Measurements from ENCODE around the gene NCAPD3. TPM values are rescaled to one million over a fixed set of nuclear protein-coding genes. Genes with fewer than 3 reads are reported as not detected.
"Not testable (repeated sequence)": the region's sequence is repeated elsewhere in the genome, so short reads cannot be mapped to it uniquely, and the experiment has no call there.

Gene NCAPD3
- total and polyA plus RNA-seq, 4 donors = 3.9 to 14.0 (median 10.0) TPM

- no peaks in the 10 kb centered on the region for H3K27me3 ChIP-seq (ENCODE audit: control insufficient read depth in 1 of 2, insufficient read depth in 2 of 2, low read length in 1 of 2)
- H3K4me3 ChIP-seq (ENCODE audit: low read length in 2 of 2) = no peak overlapping the region
- no peaks in the 10 kb centered on the region for H3K4me1 ChIP-seq (ENCODE audit: control insufficient read depth in 1 of 2, insufficient read depth in 2 of 2, low read length in 2 of 2)
- no peaks in the 10 kb centered on the region for H3K9me3 ChIP-seq (ENCODE audit: control insufficient read depth, low read length)
- peaks cover 5% of the 10 kb centered on the region in 2 donors for H3K36me3 ChIP-seq (ENCODE audit: control insufficient read depth in 1 of 2, insufficient read depth in 2 of 2, low read length in 1 of 2)
- intact Hi-C loops (cut with DNase I) = no loop called here
- DNase-seq (no peak), ATAC-seq (ENCODE audit: low FRiP score) (no peak)
- no peak overlapping the region for H3K27ac ChIP-seq (ENCODE audit: low read depth in 1 of 2, low read length in 2 of 2)
- 96% methylated on average over 6 of the region's 6 CpGs for WGBS, 2 donors
Observed at GRCh38 chr11:134200688-134201087, 23.1 kb downstream of the NCAPD3 start.

GRCh38 chr11:134199531-134199930 lies 24.2 kb downstream of the NCAPD3 start:
- intact Hi-C loops (cut with DNase I) = no loop called here
- H3K27ac ChIP-seq (ENCODE audit: low read depth in 1 of 2, low read length in 2 of 2) = no peak overlapping the region
- 94 to 97% methylated on average over 9 of the region's 9 CpGs for WGBS, 2 donors

GRCh38 chr11:134196756-134197155 lies 27.0 kb downstream of the NCAPD3 start:
- WGBS, 2 donors = 92 to 93% methylated on average over 4 of the region's 4 CpGs
- H3K27me3 ChIP-seq (ENCODE audit: control insufficient read depth in 1 of 2, insufficient read depth in 2 of 2, low read length in 1 of 2) = no peaks in the 10 kb centered on the region
- no peak overlapping the region for H3K4me3 ChIP-seq (ENCODE audit: low read length in 2 of 2)
- no peak overlapping the region for H3K27ac ChIP-seq (ENCODE audit: low read depth in 1 of 2, low read length in 2 of 2)
- ATAC-seq (ENCODE audit: low FRiP score) = no peak
- DNase-seq = no peak
- intact Hi-C loops (cut with DNase I) = no loop called here
- peaks cover 0 to 2% of the 10 kb centered on the region in 2 donors for H3K36me3 ChIP-seq (ENCODE audit: control insufficient read depth in 1 of 2, insufficient read depth in 2 of 2, low read length in 1 of 2)
- no peaks in the 10 kb centered on the region for H3K9me3 ChIP-seq (ENCODE audit: control insufficient read depth, low read length)
- H3K4me1 ChIP-seq (ENCODE audit: control insufficient read depth in 1 of 2, insufficient read depth in 2 of 2, low read length in 2 of 2) = no peaks in the 10 kb centered on the region

More at GRCh38 chr11:134199531-134199930, 24.2 kb downstream of the NCAPD3 start:
- no peak overlapping the region for H3K4me3 ChIP-seq (ENCODE audit: low read length in 2 of 2)
- H3K27me3 ChIP-seq (ENCODE audit: control insufficient read depth in 1 of 2, insufficient read depth in 2 of 2, low read length in 1 of 2) = no peaks in the 10 kb centered on the region
- no peaks in the 10 kb centered on the region for H3K4me1 ChIP-seq (ENCODE audit: control insufficient read depth in 1 of 2, insufficient read depth in 2 of 2, low read length in 2 of 2)
- no peak for ATAC-seq (ENCODE audit: low FRiP score)
- peaks cover 5% of the 10 kb centered on the region in 2 donors for H3K36me3 ChIP-seq (ENCODE audit: control insufficient read depth in 1 of 2, insufficient read depth in 2 of 2, low read length in 1 of 2)
- DNase-seq = no peak
- H3K9me3 ChIP-seq (ENCODE audit: control insufficient read depth, low read length) = no peaks in the 10 kb centered on the region

- H3K4me1 ChIP-seq (ENCODE audit: control insufficient read depth in 1 of 2, insufficient read depth in 2 of 2, low read length in 2 of 2); ATAC-seq (ENCODE audit: low FRiP score); intact Hi-C loops (cut with DNase I); H3K27ac ChIP-seq (ENCODE audit: low read depth in 1 of 2, low read length in 2 of 2); H3K27me3 ChIP-seq (ENCODE audit: control insufficient read depth in 1 of 2, insufficient read depth in 2 of 2, low read length in 1 of 2); H3K4me3 ChIP-seq (ENCODE audit: low read length in 2 of 2); H3K9me3 ChIP-seq (ENCODE audit: control insufficient read depth, low read length); H3K36me3 ChIP-seq (ENCODE audit: control insufficient read depth in 1 of 2, insufficient read depth in 2 of 2, low read length in 1 of 2); DNase-seq: not testable (repeated sequence)
- 96 to 98% methylated on average over 8 of the region's 8 CpGs for WGBS, 2 donors
Observed at GRCh38 chr11:134188092-134188491, 35.7 kb downstream of the NCAPD3 start.

GRCh38 chr11:134181707-134182106 lies 42.1 kb downstream of the NCAPD3 start:
- intact Hi-C loops (cut with DNase I) = no loop called here
- WGBS, 2 donors = 64 to 70% methylated on average over 4 of the region's 4 CpGs

GRCh38 chr11:134178032-134178674 lies 45.6 kb downstream of the NCAPD3 start:
- peak overlapping the region in 1 of 2 donors; percentile 12 for H3K27ac ChIP-seq (ENCODE audit: low read depth in 1 of 2, low read length in 2 of 2)
- H3K27me3 ChIP-seq (ENCODE audit: control insufficient read depth in 1 of 2, insufficient read depth in 2 of 2, low read length in 1 of 2) = no peaks in the 10 kb centered on the region
- intact Hi-C loops (cut with DNase I) = no loop called here
- no peaks in the 10 kb centered on the region for H3K36me3 ChIP-seq (ENCODE audit: control insufficient read depth in 1 of 2, insufficient read depth in 2 of 2, low read length in 1 of 2)
- no peaks in the 10 kb centered on the region for H3K9me3 ChIP-seq (ENCODE audit: control insufficient read depth, low read length)
- no peaks in the 10 kb centered on the region for H3K4me1 ChIP-seq (ENCODE audit: control insufficient read depth in 1 of 2, insufficient read depth in 2 of 2, low read length in 2 of 2)
- no peak overlapping the region for H3K4me3 ChIP-seq (ENCODE audit: low read length in 2 of 2)
- WGBS, 2 donors = 9 to 14% methylated on average over 5 of the region's 5 CpGs
- ATAC-seq (ENCODE audit: low FRiP score) (no peak), DNase-seq (no peak)

More at GRCh38 chr11:134181707-134182106, 42.1 kb downstream of the NCAPD3 start:
- no peaks in the 10 kb centered on the region for H3K27me3 ChIP-seq (ENCODE audit: control insufficient read depth in 1 of 2, insufficient read depth in 2 of 2, low read length in 1 of 2)
- ATAC-seq (ENCODE audit: low FRiP score) (no peak), DNase-seq (no peak)
- H3K9me3 ChIP-seq (ENCODE audit: control insufficient read depth, low read length) = no peaks in the 10 kb centered on the region
- peaks cover 3% of the 10 kb centered on the region in 2 donors for H3K36me3 ChIP-seq (ENCODE audit: control insufficient read depth in 1 of 2, insufficient read depth in 2 of 2, low read length in 1 of 2)
- no peak overlapping the region for H3K4me3 ChIP-seq (ENCODE audit: low read length in 2 of 2)
- no peaks in the 10 kb centered on the region for H3K4me1 ChIP-seq (ENCODE audit: control insufficient read depth in 1 of 2, insufficient read depth in 2 of 2, low read length in 2 of 2)
- H3K27ac ChIP-seq (ENCODE audit: low read depth in 1 of 2, low read length in 2 of 2) = no peak overlapping the region

GRCh38 chr11:134176284-134176683 lies 47.5 kb downstream of the NCAPD3 start:
- ATAC-seq (ENCODE audit: low FRiP score) (no peak), DNase-seq (peak in 1 of 2 donors; percentile 32)
- Histone ChIP-seq H3K4me1 (ENCODE audit: control insufficient read depth in 1 of 2, insufficient read depth in 2 of 2, low read length in 2 of 2) (no peaks in the 10 kb centered on the region), H3K4me3 (ENCODE audit: low read length in 2 of 2) (no peak overlapping the region), H3K36me3 (ENCODE audit: control insufficient read depth in 1 of 2, insufficient read depth in 2 of 2, low read length in 1 of 2) (no peaks in the 10 kb centered on the region), H3K27me3 (ENCODE audit: control insufficient read depth in 1 of 2, insufficient read depth in 2 of 2, low read length in 1 of 2) (no peaks in the 10 kb centered on the region), H3K9me3 (ENCODE audit: control insufficient read depth, low read length) (no peaks in the 10 kb centered on the region), H3K27ac (ENCODE audit: low read depth in 1 of 2, low read length in 2 of 2) (no peak overlapping the region)
- WGBS, 2 donors = 94 to 95% methylated on average over 13 of the region's 13 CpGs
- intact Hi-C loops (cut with DNase I) = no loop called here

GRCh38 chr11:134173296-134173695 lies 50.5 kb downstream of the NCAPD3 start:
- intact Hi-C loops (cut with DNase I) = no loop called here
- no peaks in the 10 kb centered on the region for H3K9me3 ChIP-seq (ENCODE audit: control insufficient read depth, low read length)
- WGBS, 2 donors = 97 to 98% methylated on average over 5 of the region's 5 CpGs
- H3K27me3 ChIP-seq (ENCODE audit: control insufficient read depth in 1 of 2, insufficient read depth in 2 of 2, low read length in 1 of 2) = no peaks in the 10 kb centered on the region
- H3K4me1 ChIP-seq (ENCODE audit: control insufficient read depth in 1 of 2, insufficient read depth in 2 of 2, low read length in 2 of 2) = no peaks in the 10 kb centered on the region
- peaks cover 0 to 3% of the 10 kb centered on the region in 2 donors for H3K36me3 ChIP-seq (ENCODE audit: control insufficient read depth in 1 of 2, insufficient read depth in 2 of 2, low read length in 1 of 2)
- peak in 1 of 2 donors; percentile 61 for DNase-seq
- no peak for ATAC-seq (ENCODE audit: low FRiP score)
- H3K4me3 ChIP-seq (ENCODE audit: low read length in 2 of 2) = no peak overlapping the region
- no peak overlapping the region for H3K27ac ChIP-seq (ENCODE audit: low read depth in 1 of 2, low read length in 2 of 2)

GRCh38 chr11:134171951-134172350 lies 51.8 kb downstream of the NCAPD3 start:
- Histone ChIP-seq H3K27me3 (ENCODE audit: control insufficient read depth in 1 of 2, insufficient read depth in 2 of 2, low read length in 1 of 2) (no peaks in the 10 kb centered on the region), H3K36me3 (ENCODE audit: control insufficient read depth in 1 of 2, insufficient read depth in 2 of 2, low read length in 1 of 2) (peaks cover 0 to 3% of the 10 kb centered on the region in 2 donors), H3K9me3 (ENCODE audit: control insufficient read depth, low read length) (no peaks in the 10 kb centered on the region), H3K4me3 (ENCODE audit: low read length in 2 of 2) (no peak overlapping the region), H3K27ac (ENCODE audit: low read depth in 1 of 2, low read length in 2 of 2) (no peak overlapping the region), H3K4me1 (ENCODE audit: control insufficient read depth in 1 of 2, insufficient read depth in 2 of 2, low read length in 2 of 2) (no peaks in the 10 kb centered on the region)
- intact Hi-C loops (cut with DNase I) = no loop called here
- 97% methylated on average over 10 of the region's 10 CpGs for WGBS, 2 donors
- DNase-seq (peak in 1 of 2 donors; percentile 51), ATAC-seq (ENCODE audit: low FRiP score) (no peak)
